ENCODE measurements around the gene JOSD2. TPM values are rescaled to one million over a fixed set of nuclear protein-coding genes. Genes with fewer than 3 reads are reported as not detected.

The JOSD2 gene
- total and polyA plus RNA-seq, 9 of the 15 experiments (the other 6 are each of a cell fraction or from before 2014, with no cell fraction given), result 0.06 to 14.4 (median 3.1) TPM

- TF ChIP-seq REST (IDR thresholded peaks at IDR 0.05; ENCODE audit: borderline replicate concordance), result peak; percentile 39; the same call in 1 of the 2 replicates
- no peak for TF ChIP-seq REST (CRISPR knock-in tag; IDR thresholded peaks at IDR 0.05; ENCODE audit: low read depth)
- TF ChIP-seq CREM (IDR thresholded peaks at IDR 0.05; ENCODE audit: low read depth), result peak; percentile 72
- TF ChIP-seq CSDE1 (IDR thresholded peaks at IDR 0.05), result no peak
- no peak for TF ChIP-seq BACH1 (tag; IDR thresholded peaks at IDR 0.05)
- TF ChIP-seq E2F5 (CRISPR knock-in tag; IDR thresholded peaks at IDR 0.05), result no peak
- no peak for TF ChIP-seq ZNF561 (CRISPR knock-in tag; conservative IDR thresholded peaks at IDR 0.05)
- no peak for TF ChIP-seq MXI1 (IDR thresholded peaks at IDR 0.05; ENCODE audit: low read depth, low read length)
- 0 out of 2 replicates have a peak, but pooled peaks have one; percentile 51 for TF ChIP-seq RB1 (IDR thresholded peaks at IDR 0.05; ENCODE audit: low read depth)
- peak in 1 of 2 experiments; percentile 80; a peak in 2 of 4 replicates for TF ChIP-seq MLLT1 (IDR thresholded peaks at IDR 0.05)
- no peak for TF ChIP-seq DMBX1 (CRISPR knock-in tag; IDR thresholded peaks at IDR 0.05; ENCODE audit: borderline replicate concordance)
- no peak for TF ChIP-seq ZNF444 (CRISPR knock-in tag; IDR thresholded peaks at IDR 0.05)
- no peak for TF ChIP-seq U2AF2 (optimal IDR thresholded peaks at IDR 0.05; ENCODE audit: low read depth, low read length)
- TF ChIP-seq ZNF146 (CRISPR knock-in tag; IDR thresholded peaks at IDR 0.05; ENCODE audit: unreplicated experiment), result no peak
- TF ChIP-seq VEZF1 (CRISPR knock-in tag; IDR thresholded peaks at IDR 0.05), result no peak
- no peak for TF ChIP-seq CREBBP (IDR thresholded peaks at IDR 0.05; ENCODE audit: low read depth, low read length)
Measured at GRCh38 chr19:50478901-50479715, 31.9 kb downstream of the JOSD2 start (continued).
